IPS-18a (cell line): ENCODE results near the gene SCAF8.
"Not testable (repeated sequence)": the region's sequence is repeated elsewhere in the genome, so short reads cannot be mapped to it uniquely, and the experiment has no call there.

Experiments used
- H3K27ac ChIP-seq: one replicate; pipeline ENCODE4 v1.5.1; 2013; ENCODE audit warnings: low read length
- H3K27me3 ChIP-seq: one replicate; pipeline ENCODE4 v1.6.1; 2013; ENCODE audit warnings: mild to moderate bottlenecking, low read length; ENCODE audit not compliant: control insufficient read depth, insufficient read depth
- H3K36me3 ChIP-seq: one replicate; pipeline ENCODE4 v1.6.1; 2013; ENCODE audit warnings: low read depth, low read length; ENCODE audit not compliant: control insufficient read depth
- H3K4me1 ChIP-seq: one replicate; pipeline ENCODE4 v1.6.1; 2013; ENCODE audit warnings: low read depth, low read length; ENCODE audit not compliant: control insufficient read depth
- H3K4me3 ChIP-seq: one replicate; pipeline ENCODE4 v1.5.1; 2013; ENCODE audit warnings: low read length
- H3K9ac ChIP-seq: one replicate; pipeline ENCODE4 v1.6.1; 2013; ENCODE audit warnings: mild to moderate bottlenecking, low read length, moderate library complexity
- H3K9me3 ChIP-seq: one replicate; pipeline ENCODE4 v1.6.1; 2013; ENCODE audit warnings: low read depth, low read length; ENCODE audit not compliant: control insufficient read depth

The SCAF8 gene

GRCh38 chr6:154710689-154711088 is 22.5 kb upstream of the SCAF8 start:
- Histone ChIP-seq H3K27ac (no peak overlapping the region), H3K4me1 (no peaks in the 10 kb centered on the region), H3K27me3 (no peaks in the 10 kb centered on the region), H3K36me3 (no peaks in the 10 kb centered on the region), H3K9me3 (no peaks in the 10 kb centered on the region), H3K4me3 (no peak overlapping the region), H3K9ac (no peak overlapping the region)

GRCh38 chr6:154715446-154715845 is 17.8 kb upstream of the SCAF8 start:
- no peak overlapping the region for H3K9ac ChIP-seq
- H3K27me3 ChIP-seq, result no peaks in the 10 kb centered on the region
- no peaks in the 10 kb centered on the region for H3K4me1 ChIP-seq
- H3K4me3 ChIP-seq, result no peak overlapping the region
- no peaks in the 10 kb centered on the region for H3K36me3 ChIP-seq
- no peak overlapping the region for H3K27ac ChIP-seq
- H3K9me3 ChIP-seq, result no peaks in the 10 kb centered on the region

DNA sequence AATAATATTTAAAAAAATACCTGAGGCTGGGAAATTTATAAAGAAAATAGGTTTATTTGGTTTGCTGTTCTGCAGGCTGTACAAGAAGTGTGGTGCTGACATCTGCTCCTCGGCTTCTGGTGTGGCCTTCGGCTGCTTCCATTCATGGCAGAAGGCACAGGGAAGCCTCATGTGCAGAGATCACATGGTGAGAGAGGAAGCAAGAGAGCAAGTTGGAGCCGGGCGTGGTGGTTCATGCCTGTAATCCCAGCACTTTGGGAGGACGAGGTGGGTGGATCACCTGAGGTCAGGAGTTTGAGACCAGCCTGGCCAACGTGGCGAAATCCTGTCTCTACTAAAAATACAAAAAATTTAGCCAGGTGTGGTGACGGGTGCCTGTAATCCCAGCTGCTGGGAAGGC is 16.9 kb upstream of the SCAF8 start:
- H3K27me3 ChIP-seq, H3K4me1 ChIP-seq, H3K27ac ChIP-seq, H3K36me3 ChIP-seq, H3K4me3 ChIP-seq, H3K9me3 ChIP-seq, H3K9ac ChIP-seq: not testable (repeated sequence)

GRCh38 chr6:154719433-154719832 is 13.8 kb upstream of the SCAF8 start:
- Histone ChIP-seq H3K4me3 (no peak overlapping the region), H3K9ac (no peak overlapping the region), H3K27me3 (no peaks in the 10 kb centered on the region), H3K9me3 (no peaks in the 10 kb centered on the region), H3K36me3 (no peaks in the 10 kb centered on the region), H3K4me1 (no peaks in the 10 kb centered on the region), H3K27ac (no peak overlapping the region)

DNA sequence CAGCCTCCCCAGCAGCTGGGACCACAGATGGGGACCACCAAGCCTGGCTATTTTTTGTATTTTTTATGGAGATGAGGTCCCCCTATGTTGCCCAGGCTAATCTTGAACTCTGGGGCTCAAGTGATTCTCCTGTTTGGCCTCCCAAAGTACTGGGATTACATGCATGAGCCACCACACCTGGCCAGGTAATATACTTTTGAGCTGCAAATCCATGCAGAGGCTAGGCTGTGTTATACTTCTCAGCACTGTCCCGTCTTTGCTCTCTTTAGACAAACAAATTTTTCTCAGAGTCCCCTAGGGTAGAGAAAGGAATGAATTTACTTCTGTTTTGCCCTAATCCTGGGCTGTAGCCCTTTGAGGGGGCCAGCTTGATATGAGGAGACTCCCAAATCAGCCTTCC is 13.4 kb upstream of the SCAF8 start:
- Histone ChIP-seq H3K4me3 (no peak overlapping the region), H3K4me1 (no peaks in the 10 kb centered on the region), H3K9ac (no peak overlapping the region), H3K27me3 (no peaks in the 10 kb centered on the region), H3K27ac (no peak overlapping the region), H3K9me3 (no peaks in the 10 kb centered on the region), H3K36me3 (no peaks in the 10 kb centered on the region)

GRCh38 chr6:154721460-154721859 is 11.8 kb upstream of the SCAF8 start:
- no peak overlapping the region for H3K4me3 ChIP-seq
- no peak overlapping the region for H3K9ac ChIP-seq
- H3K4me1 ChIP-seq, result no peaks in the 10 kb centered on the region
- no peaks in the 10 kb centered on the region for H3K36me3 ChIP-seq
- H3K27ac ChIP-seq, result no peak overlapping the region
- H3K9me3 ChIP-seq, result no peaks in the 10 kb centered on the region
- no peaks in the 10 kb centered on the region for H3K27me3 ChIP-seq

DNA sequence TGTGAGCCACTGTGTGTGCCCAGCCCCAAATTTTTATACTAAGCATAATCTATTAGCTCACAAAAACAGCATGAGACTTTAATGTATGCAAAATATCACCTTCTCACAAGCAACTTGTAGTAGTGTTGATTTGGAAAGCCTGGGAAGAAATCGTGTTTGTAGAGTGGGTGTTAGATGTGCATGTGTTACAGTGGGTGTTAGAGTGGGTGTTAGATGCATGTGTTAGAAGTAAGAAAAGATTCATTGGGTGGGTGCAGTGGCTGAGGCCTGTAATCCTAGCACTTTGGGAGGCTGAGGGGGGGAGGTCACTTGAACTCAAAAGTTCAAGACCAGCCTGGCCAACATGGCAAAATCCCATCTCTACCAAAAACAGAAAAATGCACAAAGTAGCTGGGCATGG is 6.3 kb upstream of the SCAF8 start:
- H3K27ac ChIP-seq, result no peak overlapping the region
- no peaks in the 10 kb centered on the region for H3K27me3 ChIP-seq
- peaks cover 3% of the 10 kb centered on the region for H3K4me1 ChIP-seq
- no peak overlapping the region for H3K4me3 ChIP-seq
- no peaks in the 10 kb centered on the region for H3K36me3 ChIP-seq
- no peak overlapping the region for H3K9ac ChIP-seq
- H3K9me3 ChIP-seq, result no peaks in the 10 kb centered on the region

DNA sequence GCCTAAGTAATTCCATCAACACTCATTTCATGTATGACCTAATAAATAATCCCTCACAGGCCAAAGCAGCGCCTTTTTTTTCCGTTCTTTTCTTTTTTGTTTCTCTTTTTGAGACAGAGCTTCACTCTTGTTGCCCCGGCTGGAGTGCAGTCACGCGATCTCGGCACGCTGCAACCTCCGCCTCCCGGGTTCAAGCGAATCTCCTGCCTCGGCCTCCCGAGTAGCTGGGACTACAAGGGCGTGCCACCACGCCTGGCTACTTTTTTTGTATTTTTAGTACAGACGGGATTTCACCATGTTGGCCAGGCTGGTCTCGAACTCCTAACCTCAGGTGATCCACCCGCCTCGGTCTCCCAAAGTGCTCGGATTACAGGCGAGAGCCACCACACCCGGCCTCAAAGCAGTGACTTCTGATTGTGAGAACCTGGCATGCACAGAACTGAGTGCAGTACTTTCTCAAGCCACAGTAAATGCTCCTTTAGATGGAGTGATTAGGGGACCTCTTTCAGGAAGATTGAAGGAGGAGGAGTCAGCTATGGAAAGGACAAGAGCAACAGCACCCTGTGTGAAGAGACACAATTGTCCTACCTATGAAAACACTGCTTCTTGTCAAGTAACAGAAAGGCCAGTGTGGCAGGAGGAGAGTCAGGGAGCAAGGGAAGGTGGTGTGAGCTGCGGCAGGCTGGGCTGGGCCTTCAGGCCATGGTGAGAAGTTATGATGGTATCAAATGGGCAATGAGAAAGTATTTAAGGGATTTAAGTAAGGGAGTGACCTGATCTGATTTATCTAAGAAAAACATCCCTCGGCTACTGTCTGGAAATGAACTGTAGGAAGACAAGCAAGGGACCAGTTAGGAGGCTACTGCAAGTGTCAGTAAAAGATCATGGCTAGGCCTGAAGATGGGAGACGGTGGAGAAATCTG is 1.7 kb upstream of the SCAF8 start:
- Histone ChIP-seq H3K9ac (no peak overlapping the region), H3K27ac (no peak overlapping the region), H3K4me3 (no peak overlapping the region)

GRCh38 chr6:154732538-154733182 is 556 bp upstream of the SCAF8 start:
- Histone ChIP-seq H3K9ac (peak overlapping the region; percentile 86), H3K27me3 (no peaks in the 10 kb centered on the region), H3K27ac (peak overlapping the region; percentile 82), H3K36me3 (no peaks in the 10 kb centered on the region), H3K4me1 (peaks cover 10% of the 10 kb centered on the region), H3K4me3 (peak overlapping the region; percentile 70), H3K9me3 (no peaks in the 10 kb centered on the region)

More for the DNA sequence above, 1.7 kb upstream of the SCAF8 start:
- Histone ChIP-seq H3K27me3 (no peaks in the 10 kb centered on the region), H3K36me3 (no peaks in the 10 kb centered on the region), H3K9me3 (no peaks in the 10 kb centered on the region), H3K4me1 (peaks cover 10% of the 10 kb centered on the region)

DNA sequence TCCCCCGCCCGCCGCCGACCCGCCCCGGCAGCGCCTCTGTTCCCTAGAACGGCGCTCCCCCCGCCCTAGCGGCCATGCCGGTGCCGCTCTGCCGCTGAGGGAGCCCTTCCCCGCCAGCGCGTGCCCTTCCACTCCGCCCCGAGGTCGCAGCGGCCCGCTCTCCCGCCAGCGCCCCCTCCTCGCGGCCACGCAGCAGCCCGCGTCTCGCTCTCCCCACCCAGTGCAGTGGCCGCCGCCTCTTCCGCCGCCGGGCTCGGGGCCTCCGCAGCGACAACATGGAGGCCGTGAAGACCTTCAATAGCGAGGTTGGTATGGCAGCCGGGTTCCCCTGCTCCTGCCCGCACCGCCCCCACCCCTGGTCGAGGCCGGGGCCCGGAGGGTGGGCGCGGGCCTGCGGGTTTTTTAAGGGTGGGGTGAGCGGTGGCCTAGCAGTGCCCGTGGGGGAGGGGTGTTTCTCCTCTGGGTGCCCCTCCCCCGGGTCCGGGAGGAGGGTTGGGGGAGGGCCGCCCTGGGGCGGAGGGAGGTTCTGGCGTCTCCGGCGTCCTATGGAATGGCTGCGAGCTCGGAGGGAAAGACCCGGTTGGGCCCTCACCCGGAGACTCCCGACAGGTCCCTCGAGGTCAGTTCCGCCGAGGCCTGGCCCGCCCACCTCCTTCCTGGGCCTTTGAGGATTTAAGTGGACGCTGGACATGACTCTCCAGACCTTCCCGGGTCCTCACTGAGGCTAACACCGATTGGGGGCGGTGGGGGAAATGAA is 588 bp downstream of the SCAF8 start:
- Histone ChIP-seq H3K36me3 (no peaks in the 10 kb centered on the region), H3K27me3 (no peaks in the 10 kb centered on the region), H3K27ac (peak overlapping the region; percentile 90), H3K9ac (peak overlapping the region; percentile 86), H3K4me1 (peaks cover 20% of the 10 kb centered on the region), H3K9me3 (no peaks in the 10 kb centered on the region), H3K4me3 (peak overlapping the region; percentile 70)

DNA sequence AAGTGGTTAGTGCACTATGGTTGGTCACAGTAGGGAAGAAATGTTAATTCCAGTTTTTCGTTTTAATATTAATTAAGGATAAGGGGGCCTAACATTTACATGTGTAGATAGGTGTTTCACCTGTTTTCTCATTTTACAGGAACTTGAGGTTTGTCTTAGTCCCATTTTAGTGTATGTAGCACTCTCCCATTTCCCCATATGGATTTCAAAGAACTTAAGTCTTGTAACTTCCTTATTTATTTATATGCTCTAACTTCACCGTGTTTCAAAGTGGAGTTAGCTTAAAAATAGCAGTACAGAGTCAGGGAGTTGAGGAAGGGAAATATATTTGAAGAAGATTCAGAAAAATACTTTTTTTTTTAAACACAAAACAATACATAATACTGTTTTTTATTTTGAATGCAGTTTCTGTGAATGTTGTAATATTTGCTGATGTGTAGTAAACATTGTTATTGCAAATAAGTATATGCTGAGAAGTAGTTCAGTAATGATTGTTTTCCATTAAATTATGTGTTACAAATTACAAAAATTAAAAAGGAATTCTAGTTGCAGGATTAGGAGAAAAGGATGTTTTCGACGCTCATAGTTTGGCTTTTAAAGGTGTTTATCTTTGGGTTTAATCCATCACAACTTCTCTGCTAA is 3.5 kb downstream of the SCAF8 start:
- peaks cover 2% of the 10 kb centered on the region for H3K36me3 ChIP-seq
- H3K27me3 ChIP-seq, result no peaks in the 10 kb centered on the region
- H3K27ac ChIP-seq, result no peak overlapping the region
- no peak overlapping the region for H3K9ac ChIP-seq
- H3K4me3 ChIP-seq, result no peak overlapping the region
- no peaks in the 10 kb centered on the region for H3K9me3 ChIP-seq
- peaks cover 27% of the 10 kb centered on the region for H3K4me1 ChIP-seq
